Stimulated activated CD4-positive, alpha-beta T cell treated with anti-CD3 and anti-CD28 coated beads, Interleukin-1b, Interleukin-23, amount 100 ng/mL, for 4 hours (primary cell): ENCODE data around the gene ACIN1.
"Not testable (repeated sequence)": the region's sequence is repeated elsewhere in the genome, so short reads cannot be mapped to it uniquely, and the experiment has no call there.

Experiments
- DNase-seq, 2 donors: peaks; one replicate each; pipeline ENCODE4 v3.0.0-alpha.2; 2020; ENCODE audit warnings: low read depth in 2 of 2

The ACIN1 gene

DNA sequence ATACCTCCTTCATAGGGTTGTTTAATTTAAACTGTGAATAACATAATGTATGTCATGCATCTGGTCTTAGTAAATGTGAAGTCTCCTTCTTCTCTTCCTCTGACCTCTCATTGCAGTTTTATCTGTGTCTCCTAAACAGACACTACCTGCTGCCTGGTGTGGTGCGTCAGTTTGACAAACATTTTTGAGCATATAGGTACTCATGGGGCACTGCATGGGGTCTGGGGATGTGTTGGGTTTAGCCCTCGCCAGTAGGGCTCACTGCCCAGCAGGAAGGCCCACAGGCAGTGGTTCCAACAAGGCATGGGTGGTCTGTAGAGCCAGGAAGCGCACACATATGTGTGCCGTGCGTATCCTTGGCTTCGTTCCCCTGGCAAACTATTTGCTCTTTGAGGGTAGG is 27.1 kb upstream of the ACIN1 start:
- no peak for DNase-seq

DNA sequence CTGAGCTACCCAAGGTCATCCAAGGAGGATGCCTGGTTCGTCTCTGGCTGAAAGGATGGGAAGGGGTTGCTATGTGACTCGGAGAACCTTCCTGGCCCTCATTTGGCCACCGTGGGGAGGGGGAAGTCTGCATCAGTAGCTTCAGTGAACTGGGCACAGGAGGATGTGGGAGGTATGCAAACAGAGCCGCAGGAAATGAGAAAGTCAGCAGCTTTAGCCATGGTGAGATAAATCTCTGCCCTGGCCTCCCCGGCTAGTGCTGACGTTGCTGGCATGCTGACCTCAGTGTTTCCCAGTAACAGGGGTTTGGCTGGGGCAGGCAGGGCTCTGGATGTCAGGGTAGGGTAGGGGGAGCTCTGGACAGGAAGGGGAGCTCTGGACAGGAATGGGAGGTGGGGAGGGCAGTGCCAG is 26.4 kb upstream of the ACIN1 start:
- no peak for DNase-seq

DNA sequence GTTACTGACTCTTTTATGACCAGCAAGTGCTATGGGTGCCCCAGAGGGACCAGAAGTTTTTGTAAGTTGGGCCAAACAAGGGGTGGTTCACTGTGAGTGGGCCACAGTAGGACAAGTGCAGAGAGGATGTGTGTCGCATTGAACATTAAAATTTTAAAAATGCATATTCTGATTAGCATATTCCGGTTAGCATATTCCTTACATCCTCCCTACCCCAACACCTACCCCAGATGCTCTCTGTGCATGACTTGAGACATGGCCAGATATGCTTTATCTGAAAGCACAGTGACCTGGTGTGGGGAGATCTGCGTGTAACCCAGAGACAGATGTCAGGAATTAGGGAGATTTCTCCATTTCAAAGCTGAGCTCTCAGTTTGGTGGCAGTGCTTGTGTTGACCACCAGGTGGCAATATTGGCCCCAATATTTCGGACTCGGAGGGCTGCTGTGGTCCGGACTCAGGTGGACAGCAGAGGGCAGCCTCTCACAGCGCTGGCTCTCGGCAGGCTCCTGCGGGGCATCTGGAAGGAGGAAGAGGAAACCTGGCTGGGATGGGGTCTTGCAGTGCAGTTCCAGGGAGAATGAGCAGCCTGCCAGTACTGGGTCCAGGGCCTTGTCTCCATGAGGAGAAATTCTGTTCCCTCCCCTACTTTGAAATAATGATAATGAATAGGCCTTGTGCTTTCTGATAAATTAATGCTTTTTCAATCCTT is 25.8 kb upstream of the ACIN1 start:
- DNase-seq = peak; percentile 65 to 68

DNA sequence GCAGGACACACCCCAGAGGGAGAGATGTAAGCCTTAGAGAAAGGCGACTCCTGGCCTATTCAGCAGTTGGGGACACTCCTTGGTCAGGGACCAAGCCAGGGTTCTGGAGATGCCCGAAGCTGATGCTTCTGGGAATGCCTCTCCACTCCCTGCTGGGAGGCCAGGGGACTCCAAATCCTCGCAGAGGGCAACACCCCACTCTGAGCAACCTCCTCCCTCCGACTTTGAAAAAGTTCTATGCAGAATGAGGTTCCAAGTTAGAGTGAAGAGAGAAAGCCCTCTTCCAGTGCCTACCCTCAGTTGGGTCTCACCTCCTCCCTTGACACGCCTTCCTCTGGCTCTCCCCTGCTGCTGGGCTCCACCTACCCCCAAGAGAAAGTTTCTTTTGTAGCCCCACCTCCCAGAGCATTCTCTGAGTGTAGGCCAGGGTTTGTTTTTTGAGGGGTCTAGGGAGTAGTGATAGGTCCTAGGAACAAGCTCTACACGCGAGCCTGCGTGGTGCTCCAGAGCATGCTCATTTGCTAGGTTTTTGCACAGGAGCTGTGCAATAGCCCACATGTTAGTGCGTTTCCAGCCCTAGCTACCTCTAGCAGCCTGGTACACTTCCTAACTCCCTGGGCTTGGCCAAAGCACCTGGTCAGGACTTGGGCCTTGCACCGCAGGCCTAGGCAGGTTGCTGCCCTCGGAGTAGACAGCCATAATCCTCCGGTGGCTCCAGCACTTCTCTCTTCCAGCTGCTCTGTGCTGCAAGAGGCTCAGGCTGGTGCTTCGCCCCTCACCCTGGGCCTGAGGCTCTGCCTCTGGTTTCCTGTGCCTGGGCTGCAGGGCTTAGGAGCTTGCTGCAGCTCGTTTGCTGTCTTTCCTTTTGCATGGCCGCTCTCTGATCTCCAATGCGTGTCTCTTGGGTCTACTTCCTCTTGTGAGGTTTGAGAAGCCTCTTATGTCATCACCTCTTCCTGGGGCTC is 24.7 kb upstream of the ACIN1 start:
- no peak for DNase-seq

DNA sequence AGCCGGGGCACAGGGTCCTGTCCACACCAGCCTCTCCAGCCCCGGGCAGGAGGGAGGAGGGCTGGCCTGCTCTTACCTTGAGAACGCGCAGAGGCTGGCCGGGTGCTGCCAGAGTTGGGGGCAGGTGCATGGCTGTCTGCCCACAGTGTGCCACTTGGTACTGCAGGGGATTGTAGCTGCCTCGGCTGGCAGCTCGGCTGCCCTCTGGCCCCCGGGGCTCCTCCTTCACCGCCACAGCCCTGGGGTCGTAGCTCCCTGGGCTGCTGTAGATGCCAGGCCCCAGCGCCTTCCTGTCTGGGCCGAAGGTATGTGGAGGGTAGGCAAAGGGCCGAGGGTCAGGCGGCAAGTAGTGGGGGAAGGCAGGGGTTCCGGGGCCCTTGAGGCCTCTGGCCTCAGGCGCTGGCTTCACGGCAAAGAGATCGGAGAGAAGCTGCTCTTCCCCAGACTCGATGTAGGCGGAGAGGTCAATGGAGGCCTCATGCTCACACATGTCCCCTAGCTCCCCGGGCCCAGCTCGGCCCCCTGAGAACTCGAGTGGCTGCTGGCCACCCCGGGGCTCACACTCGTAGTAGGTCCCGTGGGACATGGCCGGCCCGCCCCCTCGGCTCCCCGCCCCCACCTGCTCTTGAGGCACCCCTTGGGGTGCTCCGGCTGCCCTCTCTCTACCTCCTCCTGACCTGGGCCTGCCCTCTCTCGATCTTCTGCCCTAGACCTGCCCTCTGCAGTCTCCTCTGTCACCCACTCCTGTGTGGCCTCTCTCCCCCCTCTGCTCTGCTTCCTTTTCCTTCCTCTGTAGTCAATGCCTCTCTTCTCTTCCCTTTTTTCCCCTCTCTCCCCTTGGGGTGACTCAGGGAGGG is 23.8 kb upstream of the ACIN1 start, which contains the start of gene CEBPE:
Gene CEBPE (minus strand): TSS at position 750 of the 857 bp plus-strand sequence. CDS start 164 bp downstream, at position 586.
- no peak for DNase-seq

DNA sequence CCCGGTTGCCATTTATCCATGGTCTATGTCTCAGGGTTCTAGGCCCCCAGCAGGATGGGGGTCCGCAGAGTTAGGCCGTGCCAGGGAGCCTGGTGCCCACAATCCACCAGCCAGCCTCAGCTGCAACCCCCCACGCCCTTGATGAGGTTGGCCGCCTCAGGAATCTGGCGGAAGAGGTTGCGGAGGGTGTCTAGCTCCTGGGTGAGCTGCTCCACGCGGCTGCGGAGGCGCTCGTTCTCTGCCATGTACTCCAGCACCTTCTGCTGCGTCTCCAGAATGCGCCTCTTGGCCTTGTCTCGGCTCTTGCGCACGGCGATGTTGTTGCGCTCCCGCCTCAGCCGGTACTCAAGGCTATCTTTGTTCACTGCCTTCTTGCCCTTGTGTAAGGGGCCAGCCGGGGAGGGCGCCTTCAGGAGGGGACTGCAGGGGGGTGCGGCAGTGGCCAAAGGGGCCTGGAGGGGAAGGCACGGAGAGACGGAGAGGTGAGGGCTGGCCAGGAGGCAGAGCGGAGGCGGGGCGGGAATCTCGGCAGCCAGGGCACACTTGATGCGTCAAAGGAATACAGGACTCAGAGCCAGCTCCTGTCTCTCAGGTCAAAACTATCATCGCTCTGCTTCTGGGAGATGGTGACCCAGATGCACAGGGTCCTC is 22.6 kb upstream of the ACIN1 start:
- DNase-seq = no peak

DNA sequence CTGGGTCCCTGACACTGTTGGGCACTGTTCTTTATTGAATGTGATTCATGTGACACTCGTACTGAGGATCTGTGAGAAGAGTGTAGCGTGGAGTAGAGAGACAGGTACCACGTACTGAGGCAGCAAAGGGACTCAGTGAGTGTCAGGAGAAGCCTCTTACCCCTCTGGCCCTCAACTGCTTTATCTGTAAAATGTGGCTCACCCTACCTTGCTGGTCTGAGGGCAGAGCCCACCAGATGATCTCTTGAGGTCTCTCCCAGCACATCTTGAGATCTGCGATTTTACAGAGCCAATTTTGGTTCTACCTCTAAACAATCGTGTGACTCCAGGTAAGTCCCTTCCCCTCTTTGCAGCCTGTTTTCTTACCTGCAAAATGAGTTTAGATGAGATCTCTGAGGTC is 21.0 kb upstream of the ACIN1 start:
- DNase-seq = no peak

DNA sequence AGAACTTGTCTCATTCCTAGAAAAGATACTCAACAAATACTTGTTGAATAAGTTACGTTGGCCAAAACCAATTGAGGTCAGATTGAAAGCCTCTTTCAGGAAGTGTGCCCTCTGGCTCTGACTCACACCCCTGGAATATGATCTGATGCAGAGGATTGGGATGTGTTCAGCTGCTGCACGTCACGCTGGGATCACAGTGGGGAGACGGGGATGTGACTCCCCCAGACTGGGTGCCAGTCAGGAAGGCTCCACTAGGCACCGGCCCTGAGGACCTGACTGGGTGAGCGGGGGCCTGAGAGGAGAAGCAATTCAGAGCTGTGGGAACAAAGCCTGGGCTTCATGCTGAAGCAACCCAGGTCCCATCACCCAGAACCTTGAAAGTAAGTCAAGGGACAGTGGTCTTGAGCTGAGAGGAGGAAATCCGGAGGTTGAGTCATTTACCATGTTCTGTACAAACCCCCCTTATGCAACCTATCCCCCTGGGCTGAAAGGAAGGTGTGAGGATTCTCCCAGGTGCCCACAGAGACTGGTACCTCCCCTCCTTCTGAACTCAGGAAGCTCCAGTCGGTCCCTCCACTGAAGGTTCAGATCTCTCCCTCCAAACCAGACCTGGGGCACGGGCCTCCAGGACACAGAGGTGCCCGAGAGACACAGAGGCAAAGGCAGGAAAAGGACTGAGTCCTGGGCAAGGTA is 20.2 kb upstream of the ACIN1 start:
- DNase-seq = no peak

DNA sequence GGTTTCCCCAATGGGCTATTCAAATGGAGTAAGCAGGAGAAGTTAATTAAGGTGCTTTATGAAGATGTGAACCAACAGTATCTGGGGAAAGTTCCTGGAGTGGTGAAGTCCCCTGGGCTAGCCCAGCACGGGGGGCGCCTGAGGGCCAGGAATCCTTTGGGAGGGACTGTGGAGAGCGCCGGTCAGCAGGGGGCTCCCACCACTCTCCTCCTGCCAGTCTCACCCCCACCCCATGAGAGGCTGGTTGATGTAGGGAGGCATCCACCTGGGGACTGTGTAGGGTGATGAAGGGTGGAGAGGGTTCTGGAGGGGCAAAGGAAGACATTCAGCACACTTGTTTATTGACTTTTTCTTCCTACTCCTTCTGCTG is 19.7 kb upstream of the ACIN1 start:
- no peak for DNase-seq

DNA sequence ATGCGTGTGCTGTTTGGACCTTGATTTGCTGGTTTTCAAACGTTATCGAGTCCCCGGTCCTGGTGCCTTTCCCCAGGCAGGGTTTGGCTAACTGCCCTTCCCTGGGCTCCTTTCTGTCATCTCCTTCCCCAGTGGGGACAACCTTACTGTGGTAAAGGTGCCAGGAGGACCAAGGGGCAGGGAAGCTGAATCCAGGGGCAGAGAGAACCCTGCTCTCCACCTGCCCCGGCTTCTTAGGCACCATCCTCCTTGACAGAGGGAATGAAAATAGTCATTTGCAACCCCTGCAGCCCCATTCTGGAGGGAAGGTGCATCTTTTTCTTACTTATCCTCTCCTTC is 19.2 kb upstream of the ACIN1 start:
- no peak for DNase-seq

DNA sequence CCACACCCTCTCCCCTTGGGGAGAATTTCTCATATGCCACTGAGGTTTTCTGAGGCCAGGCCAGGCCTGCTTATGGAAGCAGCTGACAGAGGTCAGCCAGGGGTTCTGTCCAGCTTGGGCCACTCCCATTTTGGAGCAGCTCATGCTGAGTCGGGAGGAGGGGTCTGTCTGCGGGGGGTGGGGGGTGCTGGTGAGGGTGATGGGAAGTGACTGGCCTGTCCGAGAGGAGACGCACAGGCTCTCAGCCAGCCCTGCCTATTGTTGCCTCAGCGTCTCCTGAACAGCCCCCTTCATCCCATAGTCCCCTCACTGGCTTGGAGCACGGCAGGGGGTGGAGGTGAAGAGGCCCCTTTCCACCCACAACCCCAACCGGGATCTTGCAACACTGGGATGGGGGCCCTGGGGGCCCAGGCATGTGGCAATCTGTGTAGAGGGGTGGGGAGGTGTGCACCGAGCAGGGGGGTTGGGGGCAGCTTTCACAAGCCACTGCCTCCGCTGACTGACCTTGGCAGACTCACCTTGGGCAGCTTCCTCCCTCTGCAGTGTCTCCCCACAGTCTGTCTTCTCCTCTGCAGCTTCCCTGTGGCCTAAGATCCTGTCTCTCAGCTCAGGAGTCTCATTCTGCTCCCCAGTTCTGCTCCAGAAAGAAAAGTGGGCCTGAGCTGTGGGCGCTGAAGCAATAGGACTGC is 18.6 kb upstream of the ACIN1 start:
- no peak for DNase-seq

DNA sequence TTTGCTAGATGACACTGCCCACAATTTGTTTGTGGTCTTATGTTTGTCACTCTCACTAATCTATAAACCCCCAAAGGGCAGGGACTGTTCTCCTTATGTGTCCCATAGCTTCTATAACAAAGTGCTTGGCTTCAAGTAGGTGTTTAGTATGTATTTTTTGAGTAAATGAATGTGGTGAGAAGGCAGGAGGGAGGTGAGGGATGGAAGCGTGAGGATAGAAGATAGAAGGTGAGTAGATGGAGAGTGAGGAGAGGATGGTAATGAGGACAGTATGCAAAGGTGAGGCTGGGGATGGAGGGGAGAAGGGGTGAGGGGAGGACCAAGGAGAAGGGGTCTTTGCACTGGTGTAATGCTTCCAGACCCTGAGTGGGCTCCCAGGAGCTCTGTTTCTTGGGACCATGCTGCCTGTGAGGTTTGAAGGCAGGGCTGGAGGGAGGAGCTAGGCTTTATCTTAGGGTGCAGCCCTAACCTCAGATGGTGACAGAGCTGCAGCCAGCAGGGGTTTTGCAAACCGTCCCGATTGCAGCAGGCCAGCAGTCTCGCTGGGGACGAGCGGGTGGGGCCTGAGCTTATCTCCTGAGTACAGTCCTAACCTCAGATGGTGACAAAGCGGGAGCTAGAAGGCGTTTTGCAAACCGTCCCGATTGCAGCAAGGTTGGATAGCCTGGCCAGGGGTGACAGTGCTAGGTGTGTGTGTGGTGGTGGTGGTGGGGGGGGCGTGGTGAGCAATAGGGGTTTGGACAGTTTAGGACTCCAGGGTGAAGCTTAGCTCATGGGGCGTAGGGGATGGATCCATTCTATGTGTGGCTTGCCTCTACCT is 17.6 kb upstream of the ACIN1 start:
- no peak for DNase-seq

DNA sequence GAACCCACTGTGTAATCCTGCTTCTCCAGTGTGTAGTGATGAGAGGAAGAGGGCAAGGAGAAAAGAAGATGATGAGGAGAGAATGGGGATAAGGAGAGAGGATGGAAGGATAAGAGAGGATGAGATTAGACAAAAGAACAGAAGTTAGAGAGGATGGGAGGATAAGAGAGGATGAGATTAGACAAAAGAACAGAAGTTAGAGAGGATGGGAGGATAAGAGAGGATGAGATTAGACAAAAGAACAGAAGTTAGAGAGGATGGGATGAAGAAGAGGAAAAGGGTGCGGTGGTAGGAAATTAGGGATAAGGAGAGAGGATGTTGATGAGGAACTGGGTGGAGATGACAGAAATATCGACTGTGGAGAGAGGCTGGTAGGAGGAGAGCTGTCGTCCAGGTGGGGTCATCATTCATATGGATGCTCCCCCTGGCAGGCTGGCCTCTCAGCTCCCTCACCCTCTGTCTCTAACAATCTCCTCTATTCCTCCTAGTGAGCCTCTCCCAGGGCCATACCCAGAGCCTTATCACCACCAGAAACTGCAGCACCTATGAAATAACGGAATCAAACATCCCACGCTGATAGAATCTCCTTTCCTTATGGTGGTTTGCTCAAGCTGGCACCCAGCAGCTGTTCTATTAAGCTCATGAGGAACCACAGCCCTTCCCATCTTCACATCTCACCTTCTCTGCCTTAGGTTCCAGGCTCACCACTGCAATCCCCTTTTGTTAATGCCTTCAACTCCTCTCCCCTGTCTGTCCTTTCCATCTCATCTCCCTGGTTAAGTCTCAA is 15.8 kb upstream of the ACIN1 start:
- no peak for DNase-seq

DNA sequence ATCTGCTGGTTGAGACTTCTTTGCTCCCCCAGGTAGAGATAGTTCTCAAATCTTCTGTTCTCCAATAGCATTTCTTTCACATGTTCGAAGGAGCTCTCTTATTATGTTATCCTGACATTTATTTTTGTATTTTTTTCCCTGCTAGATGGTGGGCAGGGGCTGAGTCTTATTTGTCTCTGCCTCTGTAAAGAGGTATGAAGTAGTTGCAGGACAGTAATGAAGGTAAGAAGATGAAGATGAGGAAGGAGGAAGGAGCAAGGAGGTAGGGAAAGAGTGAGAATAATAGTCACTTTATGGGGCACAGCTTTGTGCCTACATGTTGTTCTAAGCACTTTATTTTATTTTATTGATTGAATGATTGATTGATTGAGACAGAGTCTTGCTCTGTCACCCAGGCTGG is 14.8 kb upstream of the ACIN1 start:
- DNase-seq = no peak

DNA sequence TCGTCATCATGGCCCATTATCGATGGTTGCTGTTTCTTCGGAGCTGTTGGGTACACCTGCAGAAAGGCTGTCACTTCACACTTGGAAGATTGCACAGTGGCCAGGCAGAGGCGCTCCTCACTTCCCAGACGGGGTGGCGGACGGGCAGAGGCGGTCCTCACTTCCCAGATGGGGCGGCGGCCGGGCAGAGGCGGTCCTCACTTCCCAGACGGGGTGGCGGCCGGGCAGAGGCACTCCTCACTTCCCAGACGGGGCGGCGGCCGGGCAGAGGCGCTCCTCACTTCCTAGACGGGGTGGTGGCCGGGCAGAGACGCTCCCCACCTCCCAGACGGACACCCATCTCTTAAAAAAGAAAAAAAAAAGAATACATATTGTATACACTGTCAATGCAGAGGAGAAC is 13.2 kb upstream of the ACIN1 start:
- not testable (repeated sequence) for DNase-seq

DNA sequence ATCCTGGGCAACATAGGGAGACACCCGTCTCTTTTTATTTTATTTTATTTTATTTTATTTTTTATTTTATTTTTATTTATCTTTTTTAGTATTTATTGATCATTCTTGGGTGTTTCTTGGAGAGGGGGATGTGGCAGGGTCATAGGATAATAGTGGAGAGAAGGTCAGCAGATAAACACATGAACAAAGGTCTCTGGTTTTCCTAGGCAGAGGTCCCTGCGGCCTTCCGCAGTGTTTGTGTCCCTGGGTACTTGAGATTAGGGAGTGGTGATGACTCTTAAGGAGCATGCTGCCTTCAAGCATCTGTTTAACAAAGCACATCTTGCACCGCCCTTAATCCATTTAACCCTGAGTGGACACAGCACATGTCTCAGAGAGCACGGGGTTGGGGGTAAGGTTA is 12.7 kb upstream of the ACIN1 start:
- DNase-seq = not testable (repeated sequence)

DNA sequence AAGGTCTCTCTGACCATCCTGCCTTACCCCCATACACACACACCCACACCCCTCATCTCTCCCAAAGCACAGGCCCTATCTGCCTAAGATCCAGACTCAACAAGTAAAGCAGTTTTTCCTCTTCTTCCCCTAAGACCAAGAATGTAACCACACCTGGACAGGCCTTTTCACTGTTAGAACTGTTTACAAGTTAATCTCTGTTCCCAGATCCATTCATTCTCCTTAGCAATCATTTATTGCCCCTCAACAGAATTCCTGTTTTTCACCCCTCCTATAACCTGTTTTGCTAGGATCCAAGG is 11.8 kb upstream of the ACIN1 start:
- no peak for DNase-seq

DNA sequence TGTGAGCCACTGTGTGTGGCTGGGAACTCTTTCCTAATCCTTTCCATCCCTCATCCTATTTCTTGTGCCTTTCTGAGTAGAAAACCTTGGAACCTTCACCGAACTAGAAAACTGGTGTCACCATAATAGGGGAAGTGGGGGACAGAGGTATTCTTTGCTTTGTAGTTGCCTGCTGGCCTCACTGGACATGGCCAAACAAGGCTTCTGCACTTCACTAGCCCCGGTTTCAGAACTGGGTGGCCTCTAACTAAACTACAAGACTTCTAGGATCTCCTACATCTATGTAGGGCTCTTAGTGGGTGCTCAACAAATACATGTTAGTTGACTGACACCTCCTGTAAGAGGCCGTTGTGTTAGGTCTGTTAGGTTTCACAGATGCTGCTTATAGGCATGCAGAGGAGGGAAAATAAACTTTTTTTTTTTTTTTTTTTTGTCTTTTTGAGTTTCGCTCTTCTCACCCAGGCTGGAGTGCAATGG is 10.4 kb upstream of the ACIN1 start:
- DNase-seq = no peak
